Measurements from ENCODE around the gene COLEC11.

The COLEC11 gene

GRCh38 chr2:3642521-3643215, 47.8 kb downstream of the COLEC11 start:
- Mint-ChIP-seq H3K9me3 (no peaks in the 10 kb centered on the region), H3K27me3 (peaks cover 3% of the 10 kb centered on the region), H3K27ac (no peak overlapping the region), H3K4me1 (ENCODE audit: low read depth) (no peaks in the 10 kb centered on the region), H3K4me3 (no peak overlapping the region), H3K36me3 (ENCODE audit: low read depth) (no peaks in the 10 kb centered on the region)
- no peak for DNase-seq

- no peak overlapping the region for H3K4me3 Mint-ChIP-seq
- no peaks in the 10 kb centered on the region for H3K9me3 Mint-ChIP-seq
- no peaks in the 10 kb centered on the region for H3K27me3 Mint-ChIP-seq
- H3K27ac Mint-ChIP-seq = no peak overlapping the region
- no peaks in the 10 kb centered on the region for H3K4me1 Mint-ChIP-seq (ENCODE audit: low read depth)
- no peaks in the 10 kb centered on the region for H3K36me3 Mint-ChIP-seq (ENCODE audit: low read depth)
- DNase-seq = peak; percentile 17
Measured at GRCh38 chr2:3643371-3644245, 48.7 kb downstream of the COLEC11 start.

- Mint-ChIP-seq H3K4me3 (no peak overlapping the region), H3K36me3 (ENCODE audit: low read depth) (no peaks in the 10 kb centered on the region), H3K9me3 (no peaks in the 10 kb centered on the region), H3K27ac (no peak overlapping the region), H3K4me1 (ENCODE audit: low read depth) (no peaks in the 10 kb centered on the region), H3K27me3 (no peaks in the 10 kb centered on the region)
- DNase-seq = no peak
Measured at GRCh38 chr2:3644246-3644525, 49.3 kb downstream of the COLEC11 start.

GRCh38 chr2:3644891-3645605, 50.1 kb downstream of the COLEC11 start:
- no peak overlapping the region for H3K27ac Mint-ChIP-seq

GRCh38 chr2:3645745-3646389, 51.0 kb downstream of the COLEC11 start:
- DNase-seq = no peak
- Mint-ChIP-seq H3K36me3 (ENCODE audit: low read depth) (no peaks in the 10 kb centered on the region), H3K4me1 (ENCODE audit: low read depth) (peaks cover 4% of the 10 kb centered on the region), H3K27ac (no peak overlapping the region), H3K27me3 (no peaks in the 10 kb centered on the region), H3K4me3 (no peak overlapping the region), H3K9me3 (no peaks in the 10 kb centered on the region)

More at GRCh38 chr2:3644891-3645605, 50.1 kb downstream of the COLEC11 start:
- H3K4me3 Mint-ChIP-seq = no peak overlapping the region
- H3K36me3 Mint-ChIP-seq (ENCODE audit: low read depth) = no peaks in the 10 kb centered on the region
- no peaks in the 10 kb centered on the region for H3K4me1 Mint-ChIP-seq (ENCODE audit: low read depth)
- no peak for DNase-seq
- H3K27me3 Mint-ChIP-seq = no peaks in the 10 kb centered on the region
- H3K9me3 Mint-ChIP-seq = no peaks in the 10 kb centered on the region

- H3K36me3 Mint-ChIP-seq (ENCODE audit: low read depth) = no peaks in the 10 kb centered on the region
- no peak for DNase-seq
- H3K4me1 Mint-ChIP-seq (ENCODE audit: low read depth) = peaks cover 8% of the 10 kb centered on the region
- no peak overlapping the region for H3K27ac Mint-ChIP-seq
- H3K27me3 Mint-ChIP-seq = no peaks in the 10 kb centered on the region
- H3K9me3 Mint-ChIP-seq = no peaks in the 10 kb centered on the region
- no peak overlapping the region for H3K4me3 Mint-ChIP-seq
Measured at GRCh38 chr2:3646446-3646845, 51.5 kb downstream of the COLEC11 start.

- Mint-ChIP-seq H3K9me3 (no peaks in the 10 kb centered on the region), H3K27ac (no peak overlapping the region)
Measured at GRCh38 chr2:3647246-3647645, 52.3 kb downstream of the COLEC11 start.

GRCh38 chr2:3647831-3648651, 53.1 kb downstream of the COLEC11 start:
- Mint-ChIP-seq H3K9me3 (no peaks in the 10 kb centered on the region), H3K27ac (no peak overlapping the region), H3K4me1 (ENCODE audit: low read depth) (peaks cover 17% of the 10 kb centered on the region), H3K36me3 (ENCODE audit: low read depth) (no peaks in the 10 kb centered on the region), H3K4me3 (no peak overlapping the region), H3K27me3 (no peaks in the 10 kb centered on the region)
- DNase-seq = no peak

More at GRCh38 chr2:3647246-3647645, 52.3 kb downstream of the COLEC11 start:
- Mint-ChIP-seq H3K4me3 (no peak overlapping the region), H3K36me3 (ENCODE audit: low read depth) (no peaks in the 10 kb centered on the region), H3K4me1 (ENCODE audit: low read depth) (peaks cover 16% of the 10 kb centered on the region), H3K27me3 (no peaks in the 10 kb centered on the region)
- DNase-seq = no peak

- Mint-ChIP-seq H3K4me3 (no peak overlapping the region), H3K36me3 (ENCODE audit: low read depth) (no peaks in the 10 kb centered on the region), H3K9me3 (no peaks in the 10 kb centered on the region), H3K27me3 (no peaks in the 10 kb centered on the region), H3K4me1 (ENCODE audit: low read depth) (peaks cover 17% of the 10 kb centered on the region), H3K27ac (no peak overlapping the region)
- no peak for DNase-seq
Measured at GRCh38 chr2:3648652-3649177, 53.8 kb downstream of the COLEC11 start.

GRCh38 chr2:3649581-3649980, 54.7 kb downstream of the COLEC11 start:
- no peaks in the 10 kb centered on the region for H3K9me3 Mint-ChIP-seq
- no peak for DNase-seq
- no peaks in the 10 kb centered on the region for H3K36me3 Mint-ChIP-seq (ENCODE audit: low read depth)
- H3K4me1 Mint-ChIP-seq (ENCODE audit: low read depth) = peaks cover 17% of the 10 kb centered on the region
- no peak overlapping the region for H3K4me3 Mint-ChIP-seq
- no peak overlapping the region for H3K27ac Mint-ChIP-seq
- no peaks in the 10 kb centered on the region for H3K27me3 Mint-ChIP-seq

- DNase-seq = no peak
- Mint-ChIP-seq H3K27me3 (no peaks in the 10 kb centered on the region), H3K27ac (peak overlapping the region; percentile 91), H3K9me3 (no peaks in the 10 kb centered on the region), H3K4me1 (ENCODE audit: low read depth) (peaks cover 17% of the 10 kb centered on the region), H3K4me3 (peak overlapping the region; percentile 68), H3K36me3 (ENCODE audit: low read depth) (no peaks in the 10 kb centered on the region)
Measured at GRCh38 chr2:3650140-3650920, 55.4 kb downstream of the COLEC11 start.

- no peaks in the 10 kb centered on the region for H3K27me3 Mint-ChIP-seq
- H3K9me3 Mint-ChIP-seq = no peaks in the 10 kb centered on the region
- DNase-seq = peak; percentile 73
- peak overlapping the region; percentile 75 for H3K4me3 Mint-ChIP-seq
- H3K4me1 Mint-ChIP-seq (ENCODE audit: low read depth) = peaks cover 17% of the 10 kb centered on the region
- no peaks in the 10 kb centered on the region for H3K36me3 Mint-ChIP-seq (ENCODE audit: low read depth)
- peak overlapping the region; percentile 97 for H3K27ac Mint-ChIP-seq
Measured at GRCh38 chr2:3651691-3652648, 57.1 kb downstream of the COLEC11 start.

Measured in activated T-cell treated with anti-CD3 and anti-CD28 coated beads, Interleukin-2, amount 50 U/mL, for 24 hours (primary cell).